IMR-90 (cell line): ENCODE results near the gene TM4SF4. TPM values are rescaled to one million over a fixed set of nuclear protein-coding genes. Genes with fewer than 3 reads are reported as not detected.

ENCODE experiments used
- ATAC-seq: fragments of 200-7000 bp; cut with Tn5 transposase; 2 replicates; pipeline ENCODE4 v1.9.1; 2020; ENCODE audit warnings: low read depth, mild to moderate bottlenecking, moderate library complexity
- BruUV-seq: library from RNA; stranded (reverse); fragments of 400-500 nt; replicated peaks from 2 replicates; lab custom pipeline; 2021; lab: Mats Ljungman, UMichigan
- CTCF ChIA-PET: fragments of 300-600 bp; formaldehyde crosslinking; extraction: SDS; loops from one replicate; lab custom pipeline; 2021; ENCODE audit warnings: antibody characterized with exemption; lab: Yijun Ruan, JAX
- POLR2A ChIA-PET: fragments of 300-600 bp; sonication (Branson Sonifier 250); formaldehyde crosslinking; loops from one replicate; lab custom pipeline; 2022; ENCODE audit warnings: antibody characterized with exemption; ENCODE audit not compliant: unreplicated experiment; lab: Charles Lee
- DNase-seq: peaks from one replicate; pipeline ENCODE4 v3.0.0; 2013
- H2AFZ ChIP-seq: replicated peaks from 2 replicates; pipeline ENCODE3; 2013; ENCODE audit warnings: low read length, mild to moderate bottlenecking; ENCODE audit not compliant: poor library complexity
- H2AK5ac ChIP-seq: 2 replicates; pipeline ENCODE4 v1.6.1; 2013; ENCODE audit warnings: low read depth, low read length, inconsistent platforms
- H2AK9ac ChIP-seq: replicated peaks from 2 replicates; pipeline ENCODE3; 2013; ENCODE audit warnings: mild to moderate bottlenecking, low read depth, low read length, moderate library complexity; ENCODE audit not compliant: poor library complexity
- H2BK120ac ChIP-seq: 2 replicates; pipeline ENCODE4 v1.6.1; 2013; ENCODE audit warnings: low read depth, low read length, inconsistent platforms
- H2BK15ac ChIP-seq: 3 replicates; pipeline ENCODE4 v1.6.1; 2013; ENCODE audit warnings: low read depth, low read length, inconsistent platforms
- H2BK20ac ChIP-seq: 2 replicates; pipeline ENCODE4 v1.6.1; 2013; ENCODE audit warnings: low read depth, mild to moderate bottlenecking, inconsistent platforms, low read length, moderate library complexity
- H2BK5ac ChIP-seq: 2 replicates; pipeline ENCODE4 v1.6.1; 2013; ENCODE audit warnings: mild to moderate bottlenecking, low read depth, low read length, inconsistent platforms; ENCODE audit not compliant: poor library complexity, severe bottlenecking
- H3K14ac ChIP-seq: replicated peaks from 2 replicates; pipeline ENCODE4 v1.6.1; 2013; ENCODE audit warnings: low read depth, low read length, inconsistent platforms
- H3K18ac ChIP-seq: 2 replicates; pipeline ENCODE4 v1.6.1; 2013; ENCODE audit warnings: low read depth, low read length, control low read depth
- H3K23ac ChIP-seq: 2 replicates; pipeline ENCODE4 v1.6.1; 2013; ENCODE audit warnings: low read depth, low read length, inconsistent platforms
- H3K27ac ChIP-seq: 2 replicates; pipeline ENCODE4 v1.5.1; 2013; ENCODE audit warnings: mild to moderate bottlenecking, control low read depth, low read length; ENCODE audit not compliant: insufficient read depth
- H3K27me3 ChIP-seq: 2 replicates; pipeline ENCODE4 v1.6.1; 2013; ENCODE audit warnings: low read length; ENCODE audit not compliant: control insufficient read depth, insufficient read depth
- H3K36me3 ChIP-seq: 2 replicates; pipeline ENCODE4 v1.6.1; 2013; ENCODE audit warnings: low read length, mixed read lengths; ENCODE audit not compliant: control insufficient read depth, insufficient read depth
- H3K4ac ChIP-seq: 2 replicates; pipeline ENCODE4 v1.6.1; 2013; ENCODE audit warnings: low read depth, low read length, inconsistent platforms
- H3K4me1 ChIP-seq: 2 replicates; pipeline ENCODE4 v1.6.1; 2013; ENCODE audit warnings: low read length, mixed read lengths; ENCODE audit not compliant: control insufficient read depth, insufficient read depth
- H3K4me2 ChIP-seq: 2 replicates; pipeline ENCODE4 v1.6.1; 2013; ENCODE audit warnings: low read depth, mild to moderate bottlenecking, control low read depth, low read length, moderate library complexity
- H3K4me3 ChIP-seq: 2 replicates; pipeline ENCODE4 v1.5.1; 2013; ENCODE audit warnings: low read depth, mild to moderate bottlenecking, control low read depth, low read length, moderate library complexity; ENCODE audit not compliant: insufficient read depth
- H3K56ac ChIP-seq: 2 replicates; pipeline ENCODE4 v1.6.1; 2013; ENCODE audit warnings: low read length, inconsistent platforms; ENCODE audit not compliant: insufficient read depth; ENCODE audit errors: extremely low read depth
- H3K79me1 ChIP-seq, 2 experiments: 2 replicates each; pipeline ENCODE4 v1.6.1; 2013; ENCODE audit warnings: low read length in 2 of 2, inconsistent platforms in 1 of 2, low read depth in 1 of 2
- H3K9ac ChIP-seq: 2 replicates; pipeline ENCODE4 v1.6.1; 2013; ENCODE audit warnings: low read depth, low read length, control low read depth
- H3K9me1 ChIP-seq: 2 replicates; pipeline ENCODE4 v1.6.1; 2013; ENCODE audit warnings: low read length, inconsistent platforms; ENCODE audit not compliant: insufficient read depth
- H3K9me3 ChIP-seq: 2 replicates; pipeline ENCODE4 v1.6.1; 2013; ENCODE audit warnings: low read length; ENCODE audit not compliant: control insufficient read depth, insufficient read depth
- H4K20me1 ChIP-seq: 2 replicates; pipeline ENCODE4 v1.6.1; 2013; ENCODE audit warnings: low read length, inconsistent platforms; ENCODE audit not compliant: insufficient read depth
- H4K5ac ChIP-seq: 2 replicates; pipeline ENCODE4 v1.6.1; 2013; ENCODE audit warnings: mild to moderate bottlenecking, low read depth, low read length, control low read depth
- H4K8ac ChIP-seq, 2 experiments: 2 replicates each; pipeline ENCODE4 v1.6.1; 2013; ENCODE audit warnings: low read depth in 2 of 2, low read length in 2 of 2, control low read depth in 1 of 2, inconsistent platforms in 1 of 2
- H4K91ac ChIP-seq: 2 replicates; pipeline ENCODE4 v1.6.1; 2013; ENCODE audit warnings: low read depth, low read length, inconsistent platforms; ENCODE audit not compliant: insufficient read depth
- BHLHE40 ChIP-seq: fragments of 150-350 bp; IDR thresholded peaks from 2 replicates; pipeline ENCODE4 v1.6.1; 2016; ENCODE audit warnings: mild to moderate bottlenecking, low read depth, low read length
- CEBPB ChIP-seq: IDR thresholded peaks from 2 replicates; pipeline ENCODE4 v1.6.1; 2012; ENCODE audit warnings: low read depth, low read length, improper control_type of control experiment
- CHD1 ChIP-seq: IDR thresholded peaks from 2 replicates; pipeline ENCODE4 v1.6.1; 2012; ENCODE audit warnings: low read depth, low read length, improper control_type of control experiment
- FOS ChIP-seq: fragments of 150-350 bp; IDR thresholded peaks from 2 replicates; pipeline ENCODE4 v1.6.1; 2016; ENCODE audit warnings: low read depth, low read length
- MAFK ChIP-seq: IDR thresholded peaks from 2 replicates; pipeline ENCODE4 v1.6.1; 2012; ENCODE audit warnings: low read depth, low read length, improper control_type of control experiment
- MAZ ChIP-seq: IDR thresholded peaks from 2 replicates; pipeline ENCODE4 v1.6.1; 2012; ENCODE audit warnings: low read depth, mild to moderate bottlenecking, low read length, improper control_type of control experiment, moderate library complexity, borderline replicate concordance
- MXI1 ChIP-seq: IDR thresholded peaks from 2 replicates; pipeline ENCODE4 v1.6.1; 2012; ENCODE audit warnings: low read depth, mild to moderate bottlenecking, low read length, moderate library complexity, borderline replicate concordance
- NFE2L2 ChIP-seq: fragments of 150-350 bp; IDR thresholded peaks from 2 replicates; pipeline ENCODE4 v1.6.1; 2016; ENCODE audit warnings: low read depth, mild to moderate bottlenecking, low read length
- POLR2A ChIP-seq: IDR thresholded peaks from 2 replicates; pipeline ENCODE4 v1.6.1; 2012; ENCODE audit warnings: mild to moderate bottlenecking, low read depth, low read length
- RAD21 ChIP-seq: IDR thresholded peaks from 2 replicates; pipeline ENCODE4 v1.6.1; 2012; ENCODE audit warnings: low read length, improper control_type of control experiment
- RCOR1 ChIP-seq: IDR thresholded peaks from 2 replicates; pipeline ENCODE4 v1.6.1; 2012; ENCODE audit warnings: mild to moderate bottlenecking, low read length, improper control_type of control experiment; ENCODE audit not compliant: insufficient replicate concordance
- RFX5 ChIP-seq: IDR thresholded peaks from 2 replicates; pipeline ENCODE4 v1.8.0; 2012; ENCODE audit warnings: low read depth, mild to moderate bottlenecking, low read length, moderate library complexity
- SMC3 ChIP-seq: fragments of 150-350 bp; IDR thresholded peaks from 2 replicates; pipeline ENCODE4 v1.6.1; 2016; ENCODE audit warnings: low read depth, mild to moderate bottlenecking, antibody characterized with exemption, low read length, moderate library complexity
- USF2 ChIP-seq: fragments of 150-350 bp; IDR thresholded peaks from 2 replicates; pipeline ENCODE4 v1.6.1; 2017; ENCODE audit warnings: mild to moderate bottlenecking, antibody characterized with exemption, low read length, low read depth
- whole genome bisulfite sequencing, 2 experiments: methylation state at CpG; one replicate each; pipeline versions ENCODE4 v1.1.5 to v1.1.7; 2013; ENCODE audit warnings: missing lambda C conversion rate in 2 of 2; ENCODE audit not compliant: insufficient read length in 1 of 2; ENCODE audit errors: extremely low coverage in 2 of 2; 5-methylcytosine and 5-hydroxymethylcytosine counted together
- dilution Hi-C: fragments of 300-500 bp; cut with HindIII; formaldehyde crosslinking; loops from one replicate; pipeline ENCODE4 v1.14.3; 2018; ENCODE audit warnings: low sequenced_read_pairs; ENCODE audit not compliant: unreplicated experiment
- in situ Hi-C: fragments of 300-500 bp; cut with MboI; formaldehyde crosslinking; loops from 3 replicates; pipeline ENCODE4 v1.14.3; 2019; ENCODE audit warnings: low sequenced_read_pairs, inconsistent platforms, mixed read lengths
- intact Hi-C: fragments of 100-400 bp; cut with micrococcal nuclease; formaldehyde crosslinking; loops from 2 replicates; pipeline ENCODE4 v1.10.0; 2022
- polyA plus RNA-seq, 3 experiments: library from polyadenylated mRNA; depleted of rRNA; stranded (reverse); fragments of >200 nt; gene quantifications; 2 replicates each; pipeline ENCODE4 v1.2.3, GENCODE V29; 2012; ENCODE audit warnings: low replicate concordance in 1 of 3
- total RNA-seq: library from RNA; depleted of rRNA; stranded (reverse); fragments of >200 nt; gene quantifications from 2 replicates; pipeline ENCODE4 v1.2.3, GENCODE V29; 2012
- TF ChIP-seq, protein P1 (sequence below): fragments of 150-350 bp; IDR thresholded peaks from 2 replicates; pipeline ENCODE4 v1.6.1; 2016; ENCODE audit warnings: low read depth, mild to moderate bottlenecking, low read length, moderate library complexity, borderline replicate concordance

TM4SF4 gene
- total and polyA plus RNA-seq, 2 of the 4 experiments (the other 2 are of a cell fraction): 0.60 to 1.6 TPM

GRCh38 chr3:149507491-149508324 is 33.2 kb downstream of the TM4SF4 start:
- 86% methylated on average over 1 of the region's 14 CpGs; no CpG with 5 or more reads in 1 of the 2 experiments for WGBS, 2 experiments
- H3K9me3 ChIP-seq: no peaks in the 10 kb centered on the region
- H3K9ac ChIP-seq: 0 out of 2 replicates have a peak overlapping the region, but pooled peaks have one; percentile 2
- H3K4me3 ChIP-seq: no peak overlapping the region
- peak overlapping the region; percentile 42 for H2AK9ac ChIP-seq
- peak overlapping the region; percentile 81 for H2AK5ac ChIP-seq
- H2BK20ac ChIP-seq: peak overlapping the region; percentile 68; the same call in 1 of the 2 replicates
- H4K8ac ChIP-seq: peak overlapping the region; percentile 63 to 66; a peak in 3 of 4 replicates
- no peak overlapping the region for H3K56ac ChIP-seq
- ChIA-PET CTCF (interaction anchor here (0.6 kb wide), 1 partner anchor 118 kb away, joined by 5 read pairs; no protein-coding TSS in a partner anchor), POLR2A (no interaction called here)
- peak overlapping the region; percentile 72 for H4K5ac ChIP-seq
- peak overlapping the region; percentile 51; the same call in 1 of the 2 replicates for H3K18ac ChIP-seq
- H3K27ac ChIP-seq: peak overlapping the region; percentile 41; the same call in 1 of the 2 replicates
- peak overlapping the region; percentile 80; the same call in 2 of the 3 replicates for H2BK15ac ChIP-seq
- no peaks in the 10 kb centered on the region for H4K20me1 ChIP-seq
- H3K79me1 ChIP-seq: no peaks in the 10 kb centered on the region
- BruUV-seq: no TSS peak
- H3K14ac ChIP-seq: peak overlapping the region; percentile 67
- H3K36me3 ChIP-seq: no peaks in the 10 kb centered on the region
- H3K9me1 ChIP-seq: peaks cover 15% of the 10 kb centered on the region
- peak overlapping the region; percentile 64 for H4K91ac ChIP-seq
- DNase-seq: no peak
- H2AFZ ChIP-seq: peak overlapping the region; percentile 83
- intact Hi-C loops (no loop called here), dilution Hi-C loops (loop anchor here (25.0 kb wide), 1 partner anchor 230 kb away; no protein-coding TSS in a partner anchor), in situ Hi-C loops (no loop called here)
- H3K23ac ChIP-seq: peak overlapping the region; percentile 10; the same call in 1 of the 2 replicates
- H2BK120ac ChIP-seq: peak overlapping the region; percentile 86
- H2BK5ac ChIP-seq: peak overlapping the region; percentile 28
- peak; percentile 18; the same call in 1 of the 2 replicates for ATAC-seq
- no peaks in the 10 kb centered on the region for H3K27me3 ChIP-seq
- peaks cover 15% of the 10 kb centered on the region for H3K4me1 ChIP-seq
- no peak overlapping the region for H3K4me2 ChIP-seq
- peak overlapping the region; percentile 57 for H3K4ac ChIP-seq
- TF ChIP-seq SMC3 (no peak), MAFK (no peak), MAZ (no peak), USF2 (no peak), MXI1 (no peak), POLR2A (no peak), NFE2L2 (no peak), CEBPB (no peak), CHD1 (no peak), FOS (no peak), RFX5 (no peak), RAD21 (no peak), BHLHE40 (no peak), RCOR1 (no peak)
- TF ChIP-seq, protein P1, sequence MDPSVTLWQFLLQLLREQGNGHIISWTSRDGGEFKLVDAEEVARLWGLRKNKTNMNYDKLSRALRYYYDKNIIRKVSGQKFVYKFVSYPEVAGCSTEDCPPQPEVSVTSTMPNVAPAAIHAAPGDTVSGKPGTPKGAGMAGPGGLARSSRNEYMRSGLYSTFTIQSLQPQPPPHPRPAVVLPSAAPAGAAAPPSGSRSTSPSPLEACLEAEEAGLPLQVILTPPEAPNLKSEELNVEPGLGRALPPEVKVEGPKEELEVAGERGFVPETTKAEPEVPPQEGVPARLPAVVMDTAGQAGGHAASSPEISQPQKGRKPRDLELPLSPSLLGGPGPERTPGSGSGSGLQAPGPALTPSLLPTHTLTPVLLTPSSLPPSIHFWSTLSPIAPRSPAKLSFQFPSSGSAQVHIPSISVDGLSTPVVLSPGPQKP: no peak
